Epithelial cell of proximal tubule (primary cell): ENCODE data around the gene HDGF. TPM values are rescaled to one million over a fixed set of nuclear protein-coding genes. Genes with fewer than 3 reads are reported as not detected.

ENCODE experiments used
- DNase-seq: peaks from one replicate; pipeline ENCODE4 v3.0.0-alpha.2; 2011; ENCODE audit warnings: low read depth
- H3K4me3 ChIP-seq: 2 replicates; pipeline ENCODE4 v1.5.1; 2011; ENCODE audit warnings: low read depth, mild to moderate bottlenecking, low read length
- total RNA-seq: library from RNA; depleted of rRNA; stranded (reverse); fragments of >200 nt; gene quantifications from 2 replicates; pipeline ENCODE4 v1.2.3, GENCODE V29; 2015
- TF ChIP-seq, protein P1 (sequence below): conservative IDR thresholded peaks from 2 replicates; pipeline ENCODE4 v1.5.1; 2012; ENCODE audit warnings: low read depth, mild to moderate bottlenecking, low read length

The HDGF gene
- total RNA-seq, 1 donor from 2014 or later = 279 TPM

- H3K4me3 ChIP-seq = no peak overlapping the region
- no peak for DNase-seq
- TF ChIP-seq, protein P1, sequence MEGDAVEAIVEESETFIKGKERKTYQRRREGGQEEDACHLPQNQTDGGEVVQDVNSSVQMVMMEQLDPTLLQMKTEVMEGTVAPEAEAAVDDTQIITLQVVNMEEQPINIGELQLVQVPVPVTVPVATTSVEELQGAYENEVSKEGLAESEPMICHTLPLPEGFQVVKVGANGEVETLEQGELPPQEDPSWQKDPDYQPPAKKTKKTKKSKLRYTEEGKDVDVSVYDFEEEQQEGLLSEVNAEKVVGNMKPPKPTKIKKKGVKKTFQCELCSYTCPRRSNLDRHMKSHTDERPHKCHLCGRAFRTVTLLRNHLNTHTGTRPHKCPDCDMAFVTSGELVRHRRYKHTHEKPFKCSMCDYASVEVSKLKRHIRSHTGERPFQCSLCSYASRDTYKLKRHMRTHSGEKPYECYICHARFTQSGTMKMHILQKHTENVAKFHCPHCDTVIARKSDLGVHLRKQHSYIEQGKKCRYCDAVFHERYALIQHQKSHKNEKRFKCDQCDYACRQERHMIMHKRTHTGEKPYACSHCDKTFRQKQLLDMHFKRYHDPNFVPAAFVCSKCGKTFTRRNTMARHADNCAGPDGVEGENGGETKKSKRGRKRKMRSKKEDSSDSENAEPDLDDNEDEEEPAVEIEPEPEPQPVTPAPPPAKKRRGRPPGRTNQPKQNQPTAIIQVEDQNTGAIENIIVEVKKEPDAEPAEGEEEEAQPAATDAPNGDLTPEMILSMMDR = no peak
Observed at GRCh38 chr1:156756355-156756754, 4.9 kb upstream of the HDGF start.

DNA sequence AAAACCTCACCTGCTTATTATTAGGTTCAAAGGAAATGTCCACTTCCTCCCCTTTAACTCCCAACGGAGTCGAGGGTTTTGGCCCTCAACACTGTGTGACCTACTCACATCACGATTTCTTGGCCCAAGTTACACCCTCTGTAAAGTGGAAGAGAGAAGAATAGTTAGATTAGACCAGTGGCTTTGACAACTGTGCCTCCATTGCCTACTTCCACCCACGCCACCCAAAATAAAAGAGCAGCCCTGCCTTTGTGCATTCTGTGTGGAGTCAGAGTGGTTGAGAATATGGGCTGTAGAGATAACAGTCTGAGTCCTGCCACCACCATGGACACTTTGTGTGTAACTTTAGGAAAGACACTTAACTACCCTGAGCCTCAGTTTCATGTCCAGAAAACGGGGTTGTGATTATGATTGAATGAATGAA lies 4.1 kb upstream of the HDGF start:
- H3K4me3 ChIP-seq = no peak overlapping the region
- no peak for DNase-seq
- TF ChIP-seq, protein P1 = no peak

DNA sequence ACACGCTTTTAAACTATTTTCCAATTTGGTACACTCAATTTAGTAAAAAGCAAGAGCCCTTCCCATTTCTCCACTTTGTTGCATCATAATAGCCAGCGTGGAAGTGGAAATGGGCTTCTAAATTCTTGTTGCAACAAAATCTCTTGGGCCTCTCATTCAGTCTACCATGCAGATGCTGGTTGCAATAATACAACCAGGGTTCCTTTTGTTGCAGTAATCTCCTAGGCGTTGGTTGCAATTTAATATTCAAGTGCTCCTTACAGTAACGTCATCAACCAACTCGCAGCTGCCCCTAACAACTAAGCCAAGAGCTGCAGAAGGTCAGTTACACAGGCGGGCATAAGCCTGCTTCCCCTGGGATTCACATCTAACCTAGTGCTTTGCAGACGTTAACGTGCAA lies 2.7 kb upstream of the HDGF start:
- TF ChIP-seq, protein P1 = no peak
- no peak overlapping the region for H3K4me3 ChIP-seq
- no peak for DNase-seq

DNA sequence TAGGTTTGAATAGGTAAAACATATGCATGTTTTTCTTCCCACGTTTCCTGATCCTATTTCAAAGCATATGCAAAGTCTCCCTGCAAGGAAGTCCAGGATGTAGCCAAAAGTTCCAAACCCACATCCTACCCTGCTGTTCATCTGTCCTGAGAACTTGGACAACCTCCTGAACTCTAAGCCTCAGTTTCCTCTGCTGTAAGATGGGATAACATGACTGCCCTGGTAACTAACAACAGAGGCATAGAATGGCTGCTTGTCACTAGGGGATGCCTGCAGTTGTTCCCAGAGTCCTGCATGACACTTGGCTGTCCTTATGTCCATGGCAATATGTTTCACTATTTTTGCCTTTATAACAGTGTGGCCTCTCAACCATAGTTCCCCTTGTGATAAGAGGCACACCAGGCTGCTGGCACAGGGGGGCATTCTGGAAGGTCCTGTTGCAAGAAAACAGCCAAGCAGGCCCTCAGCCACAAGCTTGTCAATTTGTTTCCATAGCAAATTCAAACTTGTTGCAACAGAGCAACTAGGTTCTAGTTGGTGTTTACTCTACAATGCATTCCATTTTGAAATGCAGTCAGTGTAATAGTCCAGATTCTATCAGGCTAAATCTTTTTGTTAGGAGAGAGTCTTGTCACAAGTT lies 1.5 kb upstream of the HDGF start:
- H3K4me3 ChIP-seq = peak overlapping the region; percentile 97
- no peak for DNase-seq
- TF ChIP-seq, protein P1 = no peak

- no peak for DNase-seq
- H3K4me3 ChIP-seq = peak overlapping the region; percentile 97
- TF ChIP-seq, protein P1 = no peak
Observed at GRCh38 chr1:156751757-156752481, 444 bp upstream of the HDGF start.

DNA sequence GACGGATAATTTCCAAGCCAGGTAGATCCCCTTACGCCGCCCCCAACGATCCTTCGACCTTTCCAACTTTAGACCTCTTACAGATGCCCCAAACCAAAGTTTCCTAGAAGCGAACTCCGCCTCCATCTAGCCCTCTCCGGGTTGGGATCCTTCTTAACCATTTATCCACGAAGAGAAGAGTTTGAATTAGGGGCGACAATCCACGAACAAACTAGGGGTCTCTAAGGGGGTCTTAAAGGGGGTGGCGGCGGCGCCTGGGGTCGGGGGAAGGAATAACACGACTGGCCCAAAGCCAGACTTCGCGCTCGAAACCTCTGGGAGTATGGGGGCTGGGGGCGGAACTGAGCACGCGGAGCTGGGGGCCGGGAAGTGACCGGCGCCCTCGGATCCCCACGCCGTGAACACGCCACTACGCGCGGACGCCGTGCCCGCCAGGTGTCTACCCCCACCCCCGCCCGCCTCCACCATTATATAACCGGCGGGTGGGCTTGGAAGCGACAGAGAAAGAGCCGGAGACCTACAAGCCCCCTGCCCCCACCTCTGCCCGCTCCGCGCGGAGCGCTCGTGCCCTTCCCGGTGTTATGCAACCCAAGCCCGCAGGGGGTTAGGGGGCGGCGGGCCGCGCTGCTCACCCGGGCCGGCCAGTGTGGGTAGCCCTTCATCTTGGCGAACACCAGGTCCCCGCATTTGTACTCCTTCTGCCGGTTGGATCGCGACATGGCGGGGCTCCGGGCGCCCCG lies 594 bp downstream of the HDGF start:
- H3K4me3 ChIP-seq = peak overlapping the region; percentile 97
- TF ChIP-seq, protein P1 = no peak
- no peak for DNase-seq
